GM12801 (cell line): ENCODE results near the gene GBP7.

Experiments used
- TF ChIP-seq, protein P1 (sequence below): IDR thresholded peaks from one replicate; pipeline ENCODE4 v1.5.1; 2011; ENCODE audit warnings: control low read depth; ENCODE audit not compliant: insufficient read length; ENCODE audit errors: extremely low read depth

The GBP7 gene

DNA sequence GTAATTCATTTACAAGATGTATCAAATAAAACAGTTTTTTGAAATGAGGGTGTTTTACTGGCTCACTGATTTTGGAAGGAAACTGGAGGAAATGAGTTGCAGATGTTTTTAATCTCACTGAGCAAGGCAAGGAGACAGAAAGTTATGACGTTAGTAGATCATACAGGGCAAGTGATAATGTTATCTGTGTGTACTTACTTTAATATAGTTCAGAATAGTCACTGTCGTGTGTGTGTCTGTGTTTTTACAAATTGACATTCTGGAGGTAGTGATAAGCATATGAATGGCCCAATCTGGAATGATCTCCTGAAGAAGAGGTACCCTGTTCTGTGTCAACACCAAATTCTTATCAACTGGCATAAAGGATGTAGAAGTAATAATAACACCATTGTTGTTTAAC lies 24.9 kb upstream of the GBP7 start:
- TF ChIP-seq, protein P1, sequence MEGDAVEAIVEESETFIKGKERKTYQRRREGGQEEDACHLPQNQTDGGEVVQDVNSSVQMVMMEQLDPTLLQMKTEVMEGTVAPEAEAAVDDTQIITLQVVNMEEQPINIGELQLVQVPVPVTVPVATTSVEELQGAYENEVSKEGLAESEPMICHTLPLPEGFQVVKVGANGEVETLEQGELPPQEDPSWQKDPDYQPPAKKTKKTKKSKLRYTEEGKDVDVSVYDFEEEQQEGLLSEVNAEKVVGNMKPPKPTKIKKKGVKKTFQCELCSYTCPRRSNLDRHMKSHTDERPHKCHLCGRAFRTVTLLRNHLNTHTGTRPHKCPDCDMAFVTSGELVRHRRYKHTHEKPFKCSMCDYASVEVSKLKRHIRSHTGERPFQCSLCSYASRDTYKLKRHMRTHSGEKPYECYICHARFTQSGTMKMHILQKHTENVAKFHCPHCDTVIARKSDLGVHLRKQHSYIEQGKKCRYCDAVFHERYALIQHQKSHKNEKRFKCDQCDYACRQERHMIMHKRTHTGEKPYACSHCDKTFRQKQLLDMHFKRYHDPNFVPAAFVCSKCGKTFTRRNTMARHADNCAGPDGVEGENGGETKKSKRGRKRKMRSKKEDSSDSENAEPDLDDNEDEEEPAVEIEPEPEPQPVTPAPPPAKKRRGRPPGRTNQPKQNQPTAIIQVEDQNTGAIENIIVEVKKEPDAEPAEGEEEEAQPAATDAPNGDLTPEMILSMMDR, result no peak

GRCh38 chr1:89199525-89200031 lies 23.8 kb upstream of the GBP7 start:
- TF ChIP-seq, protein P1, result no peak

DNA sequence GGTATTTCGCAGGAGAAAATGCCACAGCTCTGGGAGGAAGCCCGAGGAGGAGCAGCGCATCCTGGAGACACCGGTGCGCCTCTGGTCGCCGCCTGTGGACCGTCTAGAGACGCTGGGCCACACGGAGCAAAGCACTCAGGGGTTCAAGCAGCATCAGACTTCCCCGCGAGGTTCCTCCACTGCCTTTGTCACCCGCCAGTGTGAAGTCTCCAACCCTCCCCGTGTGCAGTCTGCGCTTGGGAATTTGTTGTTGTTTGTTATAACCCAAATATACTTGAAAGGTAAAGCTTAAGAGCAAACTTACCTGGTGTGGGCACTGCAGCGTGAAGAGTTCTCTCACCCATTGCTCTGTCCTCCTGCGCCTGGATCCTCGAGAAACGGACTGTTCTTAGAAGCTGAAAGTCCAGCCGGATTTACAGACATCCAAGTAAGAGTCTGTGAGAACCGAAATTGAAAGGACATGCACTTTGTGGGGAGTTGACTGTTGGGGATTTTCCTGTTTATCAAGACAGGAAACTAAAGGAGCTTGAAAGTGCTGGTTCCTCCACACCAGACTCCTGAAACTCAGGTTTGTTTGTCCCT lies 22.8 kb upstream of the GBP7 start, which contains the start of gene GBP4:
TSS of gene GBP4 (minus strand) at position 452 of the 582 bp plus-strand sequence. CDS start at position 344, 108 bp downstream.
- TF ChIP-seq, protein P1, result no peak

GRCh38 chr1:89198081-89198480 lies 22.3 kb upstream of the GBP7 start:
- TF ChIP-seq, protein P1, result no peak

GRCh38 chr1:89195476-89195875 lies 19.7 kb upstream of the GBP7 start:
- TF ChIP-seq, protein P1, result no peak

DNA sequence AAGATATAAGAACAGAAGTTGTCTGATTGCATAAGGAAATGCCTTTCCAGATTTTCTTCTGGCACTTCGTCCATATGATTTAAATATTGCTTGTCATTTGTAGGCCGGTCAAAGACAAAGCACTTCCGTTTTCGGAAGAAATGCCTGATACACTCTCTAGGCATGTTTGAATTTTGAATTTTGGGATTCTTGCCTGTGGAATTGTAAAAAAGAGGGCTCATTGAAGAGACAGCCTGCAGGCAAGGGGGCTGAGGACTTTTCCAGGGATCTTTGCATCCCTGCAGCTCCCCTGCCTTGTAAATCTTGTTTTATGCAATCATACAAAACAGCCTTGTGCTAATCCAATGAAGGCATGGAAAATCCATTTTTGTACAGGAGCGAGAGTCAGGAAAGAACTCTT lies 15.5 kb upstream of the GBP7 start:
- TF ChIP-seq, protein P1, result no peak

DNA sequence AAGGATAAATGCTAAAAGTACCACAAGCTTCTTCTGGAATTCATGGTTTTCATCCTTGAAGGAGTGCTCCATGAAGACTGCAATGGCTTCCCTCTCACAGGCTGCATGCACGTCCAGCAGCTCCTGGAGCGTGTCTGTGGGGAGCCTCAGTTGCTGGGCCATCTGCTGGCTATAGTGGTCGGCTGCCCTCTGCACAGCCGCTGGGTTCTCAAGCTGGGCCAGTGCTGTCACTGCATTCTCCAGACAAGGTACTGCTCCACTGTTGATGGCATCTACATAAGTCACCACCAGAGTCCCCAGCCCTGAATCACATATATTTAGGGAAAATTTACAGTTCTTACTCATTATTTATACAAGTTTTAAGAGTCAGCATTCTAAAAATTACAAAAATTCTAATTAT lies 14.2 kb upstream of the GBP7 start:
- TF ChIP-seq, protein P1, result no peak

DNA sequence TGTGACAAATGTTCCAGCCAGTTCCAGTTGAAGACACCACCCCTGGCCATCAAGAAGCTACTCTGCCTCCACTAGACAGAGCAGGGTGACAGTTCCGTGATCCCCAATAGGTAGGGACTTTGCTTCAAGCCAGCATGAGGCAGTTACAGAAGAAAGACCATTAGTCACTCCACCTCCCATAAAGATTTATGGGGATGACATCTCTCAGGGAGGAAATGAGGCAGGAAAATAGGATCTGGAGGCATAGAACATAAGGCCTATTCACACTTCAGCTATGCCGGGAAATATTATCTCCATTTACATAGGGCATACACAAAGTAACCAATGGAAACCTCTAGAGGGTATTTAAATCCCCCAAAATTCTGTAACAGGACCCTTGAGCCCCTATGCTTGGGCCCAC lies 3.5 kb upstream of the GBP7 start:
- TF ChIP-seq, protein P1, result no peak
